GM18861 (cell line): ENCODE measurements around the gene GPR132.

Experiments
- ATAC-seq: cut with Tn5 transposase; IDR thresholded peaks from one replicate; pipeline ENCODE4 v1.9.1; 2021; ENCODE audit not compliant: unreplicated experiment

The GPR132 gene

DNA sequence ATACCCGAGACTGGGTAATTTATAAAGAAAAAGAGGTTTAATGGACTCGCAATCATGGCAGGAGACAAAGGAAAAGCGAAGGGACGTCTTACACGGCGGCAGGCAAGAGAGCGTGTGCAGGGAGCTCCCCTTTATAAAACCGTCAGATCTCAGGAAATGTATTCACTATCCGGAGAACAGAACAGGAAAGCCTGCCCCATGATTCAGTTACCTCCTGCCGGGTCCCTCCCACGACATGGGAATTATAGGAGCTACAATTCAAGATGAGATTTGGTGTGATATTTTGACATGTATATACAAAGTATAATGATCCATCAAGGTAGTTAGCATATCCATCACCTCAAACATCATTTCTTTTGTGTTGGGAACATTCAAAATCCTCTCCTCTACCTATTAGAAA is 42.1 kb downstream of the GPR132 start:
- no peak for ATAC-seq

DNA sequence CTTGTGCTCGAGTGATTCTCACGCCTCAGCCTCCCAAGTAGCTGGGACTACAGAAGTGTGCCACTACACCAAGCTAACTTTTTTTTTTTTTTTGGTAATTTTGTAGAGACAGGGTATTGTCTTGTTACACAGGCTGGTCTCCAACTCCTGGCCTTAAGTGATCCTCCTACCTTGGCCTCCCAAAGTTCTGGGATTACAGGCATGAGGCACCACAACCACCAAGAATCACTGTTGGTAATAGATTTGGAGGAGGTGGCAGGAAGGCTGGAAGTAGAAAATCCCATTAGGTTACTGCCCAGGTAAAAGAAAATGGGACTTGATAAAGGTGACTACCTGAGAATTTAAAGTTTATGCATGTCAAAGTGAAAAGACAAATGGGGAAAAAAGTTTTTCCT is 43.0 kb downstream of the GPR132 start:
- no peak for ATAC-seq

DNA sequence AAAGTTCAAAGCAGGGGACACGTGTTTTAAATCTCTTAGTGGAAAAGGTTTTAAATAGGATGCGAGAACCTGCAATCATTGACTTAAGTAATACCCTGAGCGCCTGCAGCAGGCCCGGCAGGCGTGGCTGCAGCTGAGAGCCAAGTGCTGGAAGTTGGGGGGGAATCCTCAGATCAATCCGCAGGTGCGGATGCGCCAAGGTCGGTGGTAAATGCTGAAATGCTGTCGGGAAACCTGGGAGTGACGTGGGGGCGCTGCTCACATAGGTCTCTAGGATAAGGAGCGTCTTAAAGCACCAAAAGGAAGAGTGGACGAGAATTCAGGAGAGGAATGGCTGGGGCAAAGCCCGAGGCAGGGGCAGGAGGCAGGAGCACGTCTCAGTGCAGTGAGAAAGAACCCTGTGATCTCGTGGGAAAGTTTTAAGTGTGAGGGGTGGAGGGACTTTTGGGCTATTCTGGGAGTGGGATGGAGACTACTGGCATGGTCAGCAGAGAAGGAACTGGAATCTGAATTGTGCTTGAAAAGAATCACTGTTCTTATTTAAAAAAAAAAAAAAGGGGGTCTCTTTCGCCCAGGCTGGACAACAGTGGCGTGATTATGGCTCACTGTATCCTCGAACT is 43.5 kb downstream of the GPR132 start:
- no peak for ATAC-seq

DNA sequence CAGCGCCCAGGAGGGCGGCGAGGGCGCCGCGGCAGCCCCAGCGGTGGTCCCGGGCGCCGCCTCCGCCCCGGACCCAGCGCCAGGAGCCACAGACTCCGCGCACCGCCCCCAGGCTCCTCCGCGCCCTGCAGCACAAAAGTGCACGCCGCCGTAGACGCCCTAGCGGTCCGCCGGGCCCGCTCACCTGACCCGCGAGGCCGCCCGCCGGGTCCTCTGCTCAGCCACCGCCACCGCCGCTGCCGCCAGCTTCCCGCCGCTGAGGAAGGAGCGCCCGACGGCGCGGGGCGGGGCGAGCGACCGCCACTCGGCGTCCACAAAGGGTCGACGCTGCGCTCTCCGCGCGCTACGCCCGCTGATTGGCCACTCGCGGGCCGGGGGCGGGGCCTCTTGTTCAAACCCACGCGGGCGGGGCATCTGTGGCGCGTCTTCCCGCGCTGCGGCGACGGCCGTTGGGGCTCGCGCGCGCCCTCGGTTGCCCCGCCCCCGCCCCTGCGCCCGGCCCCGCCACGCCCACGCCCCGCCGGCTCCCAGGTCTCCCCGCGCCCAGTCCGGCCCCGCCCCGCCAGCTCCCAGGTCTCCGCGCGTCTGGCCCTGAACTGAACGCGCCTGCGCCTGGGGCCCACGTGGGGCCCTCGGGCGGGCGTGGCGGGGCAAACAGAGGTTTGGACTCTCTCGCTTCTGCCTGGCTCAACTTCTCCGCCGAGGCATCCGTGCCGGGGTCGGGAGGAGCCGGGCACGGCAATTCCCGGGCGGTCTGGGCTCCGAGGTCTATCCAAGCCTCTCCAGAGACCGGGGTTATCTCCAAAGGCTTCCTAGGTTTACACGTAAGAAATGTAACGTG is 44.2 kb downstream of the GPR132 start, which contains the start of gene CDCA4:
TSS of gene CDCA4 (minus strand) at position 269 of the 841 bp plus-strand sequence. CDS start 9,154 bp downstream, outside the sequence.
- ATAC-seq = peak; percentile 46

DNA sequence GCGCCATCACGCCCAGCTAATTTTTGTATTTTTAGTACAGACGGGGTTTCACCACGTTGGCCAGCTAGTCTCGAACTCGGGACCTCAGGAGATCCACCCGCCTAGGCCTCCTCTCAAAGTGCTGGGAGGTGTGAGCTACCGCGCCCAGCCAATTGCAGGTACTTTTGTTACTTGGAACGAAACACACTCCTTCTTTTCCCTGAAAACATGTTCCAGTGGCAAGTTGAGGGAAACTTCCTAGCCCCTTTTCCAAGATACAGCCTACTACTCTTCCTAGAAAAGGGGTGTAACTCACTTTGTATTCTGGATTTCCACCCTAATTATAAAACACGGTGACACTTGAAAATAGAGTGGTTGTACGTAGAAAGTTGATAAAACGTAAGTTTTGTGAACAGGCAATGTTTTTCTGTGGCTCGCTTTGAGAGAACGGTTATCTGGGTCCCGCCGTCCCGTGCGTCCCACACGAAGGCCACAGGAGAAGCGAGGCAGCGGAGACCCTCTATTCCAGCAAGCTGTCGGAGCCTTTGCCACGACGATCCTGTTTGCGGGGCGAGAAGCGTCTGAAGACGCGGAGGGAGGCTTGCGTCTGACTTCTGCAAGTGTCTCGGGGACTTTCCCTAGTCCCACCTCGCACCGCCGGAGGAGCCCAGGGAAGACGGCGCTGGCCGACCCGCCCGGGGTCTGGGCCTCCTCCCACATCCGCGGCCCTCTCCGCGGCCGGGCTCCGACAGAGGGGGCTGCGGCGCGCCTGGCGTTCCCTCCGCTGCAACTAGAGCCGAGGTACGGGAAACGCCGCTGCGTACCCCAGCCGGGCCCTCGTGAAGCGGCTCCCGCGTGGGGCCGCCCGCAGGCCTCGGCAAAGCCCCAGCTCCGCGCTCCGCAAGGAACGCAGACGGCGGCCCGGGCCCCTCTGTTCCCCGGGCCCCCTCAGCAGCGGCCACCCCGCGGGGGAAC is 45.1 kb downstream of the GPR132 start:
- ATAC-seq = peak; percentile 20

DNA sequence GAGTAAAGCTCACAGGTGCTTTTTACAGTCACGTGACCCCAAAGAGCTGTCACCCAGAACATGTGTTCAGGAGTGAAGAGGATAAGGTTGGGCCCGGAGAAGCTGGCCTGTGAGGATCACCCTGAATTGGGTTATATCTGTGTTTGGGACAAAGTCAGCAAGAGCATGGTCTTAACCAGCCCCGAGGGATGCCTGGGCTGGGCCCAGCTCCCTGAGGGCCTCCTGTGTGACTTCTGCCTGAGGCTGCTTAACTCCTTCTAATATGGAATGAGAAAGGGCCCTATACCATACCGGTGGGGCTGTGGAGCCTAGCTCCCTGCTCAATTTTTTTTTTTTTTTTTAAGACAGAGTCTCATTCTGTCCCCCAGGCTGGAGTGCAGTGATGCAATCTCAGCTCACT is 46.8 kb downstream of the GPR132 start:
- no peak for ATAC-seq

DNA sequence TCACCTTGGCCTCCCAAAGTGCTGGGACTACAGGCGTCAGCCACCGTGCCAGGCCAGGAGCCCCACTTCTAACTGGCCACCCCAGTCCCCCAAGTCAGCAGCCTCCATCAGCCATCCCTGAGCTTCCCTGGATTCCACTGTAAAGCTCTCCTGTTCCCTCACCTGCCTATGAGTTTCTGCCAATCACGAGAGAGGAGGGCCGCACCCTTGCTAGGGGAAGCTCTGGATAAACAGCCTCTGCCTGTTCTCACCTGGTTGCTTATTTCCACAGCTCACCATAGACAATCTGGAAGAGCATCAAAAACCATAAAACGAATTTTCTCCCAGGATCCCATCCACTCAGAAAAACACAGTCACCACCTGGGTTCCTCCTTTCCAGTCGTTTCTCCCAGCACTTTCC is 49.3 kb downstream of the GPR132 start:
- no peak for ATAC-seq

DNA sequence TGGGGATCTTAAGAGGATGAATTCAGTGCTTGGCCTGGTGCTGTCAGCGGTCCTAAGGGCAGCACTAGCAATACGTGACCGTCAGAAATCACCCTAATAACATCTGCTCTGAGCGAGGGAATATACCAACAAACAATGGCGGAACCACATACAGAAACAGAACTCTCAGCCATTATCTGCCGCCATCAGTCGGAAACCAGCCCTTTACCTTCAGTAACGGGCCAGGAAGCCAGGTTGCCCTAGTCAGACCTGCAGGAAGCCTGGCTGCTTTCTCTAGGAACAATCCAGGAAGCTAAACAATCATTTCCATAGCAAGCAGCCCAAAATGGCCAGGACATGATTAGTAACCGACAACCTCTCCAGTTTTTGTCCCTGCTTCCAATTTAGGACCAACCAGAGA is 50.0 kb downstream of the GPR132 start:
- no peak for ATAC-seq

DNA sequence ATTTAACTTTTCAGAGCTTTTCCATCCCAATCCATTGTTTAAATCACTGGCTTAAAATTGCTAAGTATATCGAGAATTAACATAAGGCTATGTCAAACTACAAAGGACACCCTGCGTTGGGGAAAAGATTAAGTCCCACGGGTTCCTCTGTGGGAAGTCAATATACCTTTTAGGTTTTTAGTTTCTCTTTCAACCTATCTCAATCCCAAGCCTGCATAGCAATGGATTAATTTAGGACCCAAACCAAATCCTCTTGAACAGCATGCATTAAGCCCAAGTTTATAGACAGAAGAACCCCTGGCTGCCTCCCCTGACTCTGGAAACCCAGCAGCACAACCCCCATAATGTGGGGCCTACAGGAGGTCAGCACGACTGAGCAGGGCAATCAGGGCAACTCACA is 50.6 kb downstream of the GPR132 start:
- no peak for ATAC-seq

DNA sequence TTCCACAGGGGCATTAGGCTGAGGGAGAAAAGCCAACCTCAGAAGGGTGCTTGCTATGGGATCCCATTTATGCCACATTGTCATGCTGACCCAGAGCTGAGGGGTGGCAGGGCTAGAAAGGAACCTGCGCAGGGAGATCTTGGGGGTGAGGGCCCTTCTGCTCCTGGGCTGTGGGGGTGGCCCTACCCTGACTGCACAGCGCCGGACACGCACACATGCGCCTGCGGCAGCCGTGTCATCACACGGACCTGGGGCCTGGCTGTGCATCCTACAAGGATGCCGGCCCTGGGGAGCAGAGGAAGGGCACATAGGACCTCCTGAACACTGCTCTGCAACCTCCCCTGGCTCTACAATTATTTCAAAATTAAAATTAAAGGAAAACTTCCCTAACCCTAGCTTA is 51.2 kb downstream of the GPR132 start:
- ATAC-seq = no peak

DNA sequence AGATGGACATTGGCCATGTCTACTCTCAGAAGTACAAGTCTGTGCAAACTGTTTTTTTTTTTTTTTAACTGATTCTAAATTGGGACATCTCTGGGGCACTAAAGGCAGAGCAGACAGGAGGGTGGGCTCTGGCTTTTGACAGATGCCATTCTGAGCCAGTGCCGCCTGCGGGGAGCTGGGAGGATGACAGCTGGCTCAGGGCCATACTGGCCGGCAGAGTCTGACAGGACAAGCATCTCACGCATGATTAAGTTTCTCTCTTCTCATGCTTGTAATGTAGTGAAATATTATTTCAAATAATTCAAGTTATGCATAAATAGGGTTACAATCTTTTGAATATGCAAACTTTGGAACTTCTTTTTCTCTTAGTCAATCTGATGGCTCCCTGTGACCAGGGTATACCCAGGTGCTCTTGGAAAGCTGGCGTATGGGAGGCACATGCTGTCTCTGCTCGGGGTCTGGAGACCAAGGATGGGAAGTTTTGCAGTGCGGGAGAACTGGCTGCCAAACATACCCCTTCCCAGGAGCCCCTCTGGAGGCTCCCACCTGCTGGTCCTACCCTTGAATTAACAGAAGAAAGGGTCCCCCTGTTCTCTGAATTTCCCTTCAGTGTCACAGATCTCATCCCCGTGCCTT is 52.0 kb downstream of the GPR132 start:
- ATAC-seq = no peak

DNA sequence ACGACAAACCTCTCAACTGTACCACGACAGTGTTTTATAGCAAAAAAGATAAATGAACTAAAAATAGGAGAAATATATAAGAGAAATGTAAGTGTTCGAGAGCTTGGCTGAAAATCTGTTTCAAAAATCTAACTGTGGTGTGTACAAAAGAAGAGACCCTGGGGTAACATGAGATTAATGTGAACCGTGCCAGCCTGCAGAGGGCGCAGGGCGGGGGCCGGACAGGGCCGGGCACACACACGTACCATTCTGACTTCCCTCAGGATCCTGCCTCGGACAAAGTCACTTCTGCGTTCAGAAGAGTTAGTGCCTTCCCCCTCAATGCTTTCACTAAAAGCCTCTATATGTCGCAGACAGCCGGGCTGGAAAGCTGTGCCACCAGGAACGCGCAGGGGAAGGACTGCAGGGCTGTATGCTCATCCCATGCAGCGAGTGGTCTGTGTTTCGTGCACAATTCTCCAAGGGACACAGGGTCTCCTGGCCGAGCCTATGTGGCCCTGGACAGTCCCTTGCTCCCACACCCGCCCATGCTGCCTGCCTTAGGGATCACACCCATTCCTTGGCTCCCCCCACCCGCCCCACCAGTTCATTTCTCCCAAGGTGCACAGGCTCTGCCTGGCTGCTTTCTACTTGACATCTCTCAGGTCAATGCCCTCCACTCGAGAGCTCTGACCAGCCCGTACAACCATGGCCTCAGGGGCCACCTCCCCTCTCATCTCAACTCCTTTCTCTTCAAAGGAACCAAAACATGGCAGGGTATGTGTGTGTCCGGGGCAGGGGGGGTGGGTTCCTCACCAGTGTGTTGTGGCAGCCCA is 52.9 kb downstream of the GPR132 start:
- ATAC-seq = no peak

DNA sequence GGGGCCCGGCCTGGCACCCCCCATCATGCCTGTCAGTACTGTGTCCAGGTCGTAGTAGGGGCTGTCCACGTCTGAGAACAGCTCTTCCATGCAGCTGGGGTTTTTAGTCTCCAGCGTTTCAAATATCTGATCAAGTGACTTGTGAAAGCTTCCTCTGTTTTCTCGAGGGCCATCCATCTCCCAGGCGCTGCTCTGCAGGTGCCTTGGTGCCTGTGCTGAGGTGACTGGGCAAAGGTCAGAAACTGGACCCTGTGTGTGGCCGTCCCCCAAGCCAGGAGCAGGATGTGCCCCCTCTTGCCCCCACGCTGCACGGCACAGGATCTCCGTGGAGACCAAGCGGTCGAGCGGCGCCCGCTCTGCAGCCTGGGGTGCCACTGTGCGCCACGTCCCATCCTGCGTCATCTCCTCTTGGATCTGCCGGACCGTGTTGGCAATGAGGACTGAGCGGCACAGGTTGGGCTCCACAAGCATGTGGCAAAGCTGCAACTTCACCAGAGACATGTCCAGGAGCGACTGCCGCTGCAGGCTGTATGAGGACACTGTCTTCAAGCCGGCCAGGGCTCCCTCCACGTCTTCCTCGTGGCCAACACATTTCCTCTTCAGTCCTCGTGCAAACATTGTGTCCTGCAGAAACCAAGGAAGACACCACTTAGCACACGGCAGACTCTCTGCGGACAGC is 53.8 kb downstream of the GPR132 start:
- no peak for ATAC-seq

DNA sequence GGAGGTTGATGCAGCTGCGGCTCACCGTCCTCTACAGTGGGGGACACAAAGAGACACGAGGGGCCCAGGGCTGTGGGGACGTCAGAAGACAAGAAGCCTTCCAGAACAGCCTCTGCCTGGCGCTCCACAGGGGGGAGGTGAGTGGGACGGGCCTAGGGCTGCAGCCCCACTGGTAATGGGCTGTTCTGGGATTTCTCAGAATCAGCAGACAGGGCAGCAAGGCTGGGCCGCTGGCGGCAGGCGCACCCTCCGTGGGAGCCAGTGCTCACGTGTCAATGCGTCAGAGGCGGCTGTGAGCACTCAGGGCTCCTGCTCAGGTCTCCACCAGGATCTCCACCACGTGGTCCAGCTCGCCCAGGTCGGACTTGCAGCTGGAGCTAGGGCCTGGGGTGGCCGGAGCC is 54.3 kb downstream of the GPR132 start:
- ATAC-seq = no peak

DNA sequence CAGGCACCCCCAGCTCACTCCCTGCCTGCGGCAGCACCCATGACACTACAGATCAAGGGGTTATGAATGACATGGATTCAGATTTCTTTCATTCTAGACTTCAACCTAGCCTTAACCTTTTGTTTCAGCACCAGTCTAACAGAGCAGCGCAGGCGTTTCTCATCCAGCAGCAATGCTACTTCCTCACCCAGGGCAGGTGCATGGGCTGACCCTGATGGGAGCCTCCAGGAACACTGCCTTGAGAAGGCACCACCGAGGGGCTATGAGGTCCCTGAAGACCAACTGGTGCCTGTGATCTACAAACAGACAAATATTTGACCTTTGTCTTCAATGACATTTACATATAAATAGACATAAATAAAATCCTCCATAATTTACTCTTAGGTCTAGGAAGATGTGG is 55.1 kb downstream of the GPR132 start:
- no peak for ATAC-seq

DNA sequence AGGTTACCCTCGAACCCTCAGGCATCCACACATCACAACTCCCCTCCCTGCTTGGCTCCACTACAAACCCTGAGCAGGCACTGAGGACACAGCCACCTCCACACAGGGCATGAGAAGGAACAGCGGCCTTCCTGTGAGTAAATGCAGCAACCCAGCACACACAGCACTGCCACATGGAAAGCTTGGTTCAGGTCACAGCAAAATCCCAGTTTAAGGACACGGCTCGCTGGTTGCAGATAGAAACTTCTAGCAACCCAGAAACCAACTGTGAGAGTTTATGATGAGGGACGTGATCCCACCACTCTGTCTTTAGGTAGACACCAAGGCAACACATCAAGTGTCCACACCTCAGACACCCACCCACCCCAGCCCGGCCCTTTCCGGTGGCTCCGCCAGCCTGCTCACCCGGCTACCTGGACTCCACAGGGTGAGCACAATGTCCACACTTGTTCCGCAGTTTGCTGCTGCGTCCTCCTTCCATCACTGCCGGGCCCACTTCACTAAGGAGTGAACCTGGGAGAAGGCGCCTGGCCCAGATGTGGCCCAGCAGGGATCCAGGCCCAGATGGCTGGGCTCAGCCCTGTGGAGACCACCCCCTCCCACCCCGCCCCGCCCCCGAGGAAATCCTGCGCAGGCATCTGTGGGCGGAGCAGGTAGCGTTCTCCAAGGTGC is 57.5 kb downstream of the GPR132 start:
- ATAC-seq = no peak

DNA sequence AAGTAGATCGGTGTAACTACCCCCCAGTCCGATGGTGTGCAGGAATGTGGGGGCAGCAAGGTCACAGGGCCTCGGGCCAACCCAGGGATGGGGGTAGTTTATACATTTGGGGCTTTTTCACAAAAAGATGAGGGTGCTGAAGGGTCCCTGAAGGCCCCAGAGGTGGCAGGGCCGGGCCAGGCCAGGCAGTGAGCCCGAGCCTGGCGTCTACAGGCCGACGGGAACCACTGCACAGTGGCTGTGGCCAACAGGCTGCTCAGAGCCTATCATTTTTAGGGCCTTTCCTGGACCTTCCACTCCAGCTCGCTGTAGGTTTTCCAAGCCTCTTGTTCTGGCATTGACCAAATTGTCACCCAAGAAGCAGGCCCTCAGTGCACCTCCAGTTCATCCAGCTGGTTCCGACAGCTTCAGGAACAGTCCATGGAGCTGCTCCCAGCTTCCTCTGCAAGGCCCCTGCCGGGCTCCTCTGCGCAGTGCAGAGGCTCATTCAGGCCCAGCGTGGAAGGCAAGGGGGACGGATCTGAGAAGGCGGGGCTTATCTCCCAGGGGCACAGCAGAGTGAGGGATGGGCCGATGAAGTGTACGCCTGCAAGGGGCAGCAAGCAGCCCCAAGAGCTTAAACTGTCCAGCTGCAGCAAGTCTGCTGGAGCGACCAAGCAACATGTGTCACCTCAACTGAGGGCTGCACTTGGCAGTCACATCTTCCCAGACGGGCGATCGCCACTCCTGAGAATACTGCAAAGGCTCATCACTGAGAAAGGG is 58.2 kb downstream of the GPR132 start:
- ATAC-seq = no peak
